Measurements from ENCODE around the gene SPRED2.

- TF ChIP-seq CTCF (conservative IDR thresholded peaks at IDR 0.05 in 1 of 2, IDR thresholded peaks at IDR 0.05 in 1 of 2; ENCODE audit: extremely low read depth in 1 of 2, insufficient read depth in 1 of 2, low read depth in 1 of 2, low read length in 2 of 2) (no peak), EZH2 (IDR thresholded peaks at IDR 0.05; ENCODE audit: borderline replicate concordance, low read length) (no peak)
Measured at GRCh38 chr2:65431421-65432226, 775 bp downstream of the SPRED2 start.
